HepG2 (cell line): Measurements from ENCODE around the gene SSBP4. TPM values are rescaled to one million over a fixed set of nuclear protein-coding genes. Genes with fewer than 3 reads are reported as not detected.

Experiments used
- CENPX ChIP-seq: sonication (generic); formaldehyde crosslinking; IDR thresholded peaks from 2 replicates; pipeline ENCODE4 v1.9.0; 2021; ENCODE audit warnings: mild to moderate bottlenecking, missing genetic modification reagents, moderate library complexity
- CREB1 ChIP-seq, 2 experiments: fragments of 450-650 bp in 1 of 2; IDR thresholded peaks; 2 replicates each; pipeline ENCODE4 v1.6.1; 2016 to 2017; ENCODE audit warnings: control low read depth in 1 of 2, mild to moderate bottlenecking in 1 of 2, missing compliant biosample characterization in 1 of 2, missing genetic modification characterization in 1 of 2
- DMAP1 ChIP-seq: IDR thresholded peaks from 2 replicates; pipeline ENCODE4 v1.6.1; 2016
- KLF11 ChIP-seq: IDR thresholded peaks from 2 replicates; pipeline ENCODE4 v1.6.1; 2016; ENCODE audit warnings: missing compliant biosample characterization
- LCORL ChIP-seq, 2 experiments: fragments of 450-650 bp in 1 of 2; sonication (generic) in 1 of 2; formaldehyde crosslinking in 1 of 2; IDR thresholded peaks; 2 replicates each; pipeline versions ENCODE4 v1.5.0 to v1.6.1; 2017 to 2020; ENCODE audit warnings: antibody characterized with exemption in 1 of 2, missing genetic modification reagents in 1 of 2
- MXD4 ChIP-seq: IDR thresholded peaks from 2 replicates; pipeline ENCODE4 v1.6.1; 2016; ENCODE audit warnings: mild to moderate bottlenecking, missing biosample characterization, missing genetic modification reagents
- POLR2G ChIP-seq: fragments of 200-400 bp; formaldehyde crosslinking; IDR thresholded peaks from 2 replicates; pipeline ENCODE4 v1.6.1; 2018; ENCODE audit warnings: mild to moderate bottlenecking, low read depth, low read length, moderate library complexity
- RARG ChIP-seq: sonication (generic); formaldehyde crosslinking; IDR thresholded peaks from 2 replicates; pipeline ENCODE4 v1.4.0; 2020; ENCODE audit warnings: low read depth, mild to moderate bottlenecking, missing genetic modification reagents
- SALL1 ChIP-seq: sonication (generic); formaldehyde crosslinking; IDR thresholded peaks from 2 replicates; pipeline ENCODE4 v1.8.0; 2022; ENCODE audit warnings: mild to moderate bottlenecking, missing genetic modification reagents
- SPEN ChIP-seq: sonication (generic); formaldehyde crosslinking; IDR thresholded peaks from 2 replicates; pipeline ENCODE4 v1.5.1; 2020; ENCODE audit warnings: low read depth, mild to moderate bottlenecking, missing genetic modification reagents
- STAT5B ChIP-seq: sonication (generic); formaldehyde crosslinking; IDR thresholded peaks from 2 replicates; pipeline ENCODE4 v1.4.0; 2020; ENCODE audit warnings: missing genetic modification reagents
- SYNCRIP ChIP-seq: fragments of 200-400 bp; formaldehyde crosslinking; IDR thresholded peaks from 2 replicates; pipeline ENCODE4 v1.6.1; 2018; ENCODE audit warnings: mild to moderate bottlenecking, low read depth, low read length; ENCODE audit not compliant: insufficient read depth
- ZNF232 ChIP-seq: sonication (generic); formaldehyde crosslinking; IDR thresholded peaks from 2 replicates; pipeline ENCODE4 v1.4.0; 2020; ENCODE audit warnings: missing genetic modification reagents, borderline replicate concordance
- ZNF616 ChIP-seq: sonication (generic); formaldehyde crosslinking; IDR thresholded peaks from 2 replicates; pipeline ENCODE4 v1.5.0; 2020; ENCODE audit warnings: low read depth, mild to moderate bottlenecking, missing genetic modification reagents
- ZNF709 ChIP-seq: sonication (generic); formaldehyde crosslinking; IDR thresholded peaks from 2 replicates; pipeline ENCODE4 v1.5.0; 2020; ENCODE audit warnings: mild to moderate bottlenecking, missing genetic modification reagents
- ZNF724P ChIP-seq: sonication (generic); formaldehyde crosslinking; IDR thresholded peaks from 2 replicates; pipeline ENCODE4 v1.8.0; 2022; ENCODE audit warnings: missing genetic modification reagents, borderline replicate concordance
- ZNF782 ChIP-seq: sonication (generic); formaldehyde crosslinking; IDR thresholded peaks from 2 replicates; pipeline ENCODE4 v1.4.0; 2020; ENCODE audit warnings: missing genetic modification reagents, mild to moderate bottlenecking, borderline replicate concordance
- polyA plus RNA-seq, 8 experiments: library from polyadenylated mRNA; depleted of rRNA in 3 of 8; stranded (reverse) in 7 of 8; unstranded in 1 of 8; fragments of >200 nt; fragmentation: Illumina TruSeq in 4 of 8; extraction: Trizol in 4 of 8; gene quantifications; 2 replicates each; pipeline versions ENCODE4 v1.2.1 to v1.2.3, GENCODE V29; 2011 to 2016; ENCODE audit warnings: low read depth in 4 of 8, missing spikeins in 1 of 8, mixed read lengths in 1 of 8; ENCODE audit not compliant: insufficient read depth in 1 of 8
- total RNA-seq, 5 experiments: library from RNA; depleted of rRNA; stranded (reverse); fragments of >200 nt; fragmentation: Illumina TruSeq; extraction: Trizol; gene quantifications; 2 replicates each; pipeline ENCODE4 v1.2.3, GENCODE V29; 2016; ENCODE audit warnings: low read depth in 1 of 5
- TF ChIP-seq, protein P1 (sequence below): IDR thresholded peaks from 2 replicates; pipeline ENCODE4 v1.6.1; 2018; ENCODE audit warnings: missing genetic modification reagents
- TF ChIP-seq, protein P2 (sequence below): sonication (generic); formaldehyde crosslinking; conservative IDR thresholded peaks from 2 replicates; pipeline ENCODE4 v1.8.1; 2023; ENCODE audit warnings: missing genetic modification reagents
- TF ChIP-seq, protein P3 (sequence below): sonication (generic); formaldehyde crosslinking; IDR thresholded peaks from 2 replicates; pipeline ENCODE4 v1.8.0; 2022; ENCODE audit warnings: missing genetic modification reagents, mild to moderate bottlenecking, borderline replicate concordance
- TF ChIP-seq, protein P4 (sequence below), 2 experiments: sonication (generic) in 1 of 2; formaldehyde crosslinking in 1 of 2; IDR thresholded peaks; 2 replicates each; pipeline versions ENCODE4 v1.5.1 to v1.6.1; 2011 to 2020; ENCODE audit warnings: borderline replicate concordance in 1 of 2, low read depth in 1 of 2, low read length in 1 of 2, mild to moderate bottlenecking in 1 of 2, missing genetic modification reagents in 1 of 2, moderate library complexity in 1 of 2
- TF ChIP-seq, protein P5 (sequence below): sonication (generic); formaldehyde crosslinking; IDR thresholded peaks from 2 replicates; pipeline ENCODE4 v1.8.1; 2023; ENCODE audit warnings: mild to moderate bottlenecking, missing genetic modification reagents

SSBP4 gene
- total and polyA plus RNA-seq, 2 of the 13 experiments (the other 11 are each of a cell fraction or from before 2014, with no cell fraction given) = 20.8 to 39.5 TPM

DNA sequence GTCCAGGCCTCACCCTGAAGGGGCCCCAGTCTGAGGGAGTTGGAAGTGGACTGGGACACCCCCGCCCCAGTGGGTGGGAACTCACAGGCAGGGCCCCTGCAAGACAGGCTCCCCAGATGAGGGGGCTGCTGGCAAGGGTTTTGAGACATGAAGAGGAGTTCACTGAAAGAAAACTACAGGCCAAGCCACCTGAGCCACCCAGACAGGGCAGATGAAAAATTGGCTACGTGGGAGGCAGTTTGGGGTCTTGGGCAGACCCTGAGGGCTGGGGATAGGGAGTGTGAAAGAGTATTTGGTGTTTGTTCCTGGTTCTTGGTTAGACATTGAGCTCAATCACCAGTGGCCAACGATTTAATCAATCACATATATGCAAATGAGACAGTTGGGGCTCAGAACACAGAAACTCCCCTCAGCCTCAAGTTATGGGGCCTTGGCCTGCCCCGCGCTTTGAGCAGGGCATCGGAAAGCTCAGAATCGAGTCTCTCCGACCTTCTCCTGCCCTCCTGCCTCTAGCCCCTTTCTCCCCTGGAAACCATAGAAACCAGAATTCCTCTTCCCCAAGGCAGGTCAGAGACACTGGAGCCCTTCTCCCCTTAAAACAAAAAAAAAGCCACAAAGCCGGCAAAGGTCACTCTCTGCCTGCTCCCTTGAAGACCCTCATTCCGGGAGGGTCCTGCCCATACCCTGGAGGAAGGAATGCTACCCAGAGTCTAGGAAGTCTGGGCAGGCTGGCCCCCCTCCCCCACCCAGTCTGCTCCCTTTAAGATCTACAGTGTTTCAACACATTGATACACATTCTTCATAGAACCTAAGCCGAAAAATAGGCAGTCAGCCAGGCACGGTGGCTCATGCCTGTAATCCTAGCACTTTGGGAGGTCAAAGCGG is 20.1 kb downstream of the SSBP4 start (continued):
- TF ChIP-seq, protein P1, sequence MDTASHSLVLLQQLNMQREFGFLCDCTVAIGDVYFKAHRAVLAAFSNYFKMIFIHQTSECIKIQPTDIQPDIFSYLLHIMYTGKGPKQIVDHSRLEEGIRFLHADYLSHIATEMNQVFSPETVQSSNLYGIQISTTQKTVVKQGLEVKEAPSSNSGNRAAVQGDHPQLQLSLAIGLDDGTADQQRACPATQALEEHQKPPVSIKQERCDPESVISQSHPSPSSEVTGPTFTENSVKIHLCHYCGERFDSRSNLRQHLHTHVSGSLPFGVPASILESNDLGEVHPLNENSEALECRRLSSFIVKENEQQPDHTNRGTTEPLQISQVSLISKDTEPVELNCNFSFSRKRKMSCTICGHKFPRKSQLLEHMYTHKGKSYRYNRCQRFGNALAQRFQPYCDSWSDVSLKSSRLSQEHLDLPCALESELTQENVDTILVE (CRISPR knock-in tag) = no peak
- no peak for TF ChIP-seq KLF11 (CRISPR knock-in tag)
- TF ChIP-seq ZNF724P (CRISPR knock-in tag) = no peak
- 0 out of 2 replicates have a peak, but pooled peaks have one; percentile 4 for TF ChIP-seq MXD4 (CRISPR knock-in tag)
- no peak for TF ChIP-seq ZNF616 (CRISPR knock-in tag)
- no peak for TF ChIP-seq RARG
- no peak for TF ChIP-seq ZNF709
- TF ChIP-seq ZNF782 (CRISPR knock-in tag) = no peak
- no peak for TF ChIP-seq SPEN
- TF ChIP-seq DMAP1 (CRISPR knock-in tag) = no peak
- TF ChIP-seq, protein P2, sequence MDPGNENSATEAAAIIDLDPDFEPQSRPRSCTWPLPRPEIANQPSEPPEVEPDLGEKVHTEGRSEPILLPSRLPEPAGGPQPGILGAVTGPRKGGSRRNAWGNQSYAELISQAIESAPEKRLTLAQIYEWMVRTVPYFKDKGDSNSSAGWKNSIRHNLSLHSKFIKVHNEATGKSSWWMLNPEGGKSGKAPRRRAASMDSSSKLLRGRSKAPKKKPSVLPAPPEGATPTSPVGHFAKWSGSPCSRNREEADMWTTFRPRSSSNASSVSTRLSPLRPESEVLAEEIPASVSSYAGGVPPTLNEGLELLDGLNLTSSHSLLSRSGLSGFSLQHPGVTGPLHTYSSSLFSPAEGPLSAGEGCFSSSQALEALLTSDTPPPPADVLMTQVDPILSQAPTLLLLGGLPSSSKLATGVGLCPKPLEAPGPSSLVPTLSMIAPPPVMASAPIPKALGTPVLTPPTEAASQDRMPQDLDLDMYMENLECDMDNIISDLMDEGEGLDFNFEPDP (CRISPR knock-in tag) = no peak
- TF ChIP-seq, protein P3, sequence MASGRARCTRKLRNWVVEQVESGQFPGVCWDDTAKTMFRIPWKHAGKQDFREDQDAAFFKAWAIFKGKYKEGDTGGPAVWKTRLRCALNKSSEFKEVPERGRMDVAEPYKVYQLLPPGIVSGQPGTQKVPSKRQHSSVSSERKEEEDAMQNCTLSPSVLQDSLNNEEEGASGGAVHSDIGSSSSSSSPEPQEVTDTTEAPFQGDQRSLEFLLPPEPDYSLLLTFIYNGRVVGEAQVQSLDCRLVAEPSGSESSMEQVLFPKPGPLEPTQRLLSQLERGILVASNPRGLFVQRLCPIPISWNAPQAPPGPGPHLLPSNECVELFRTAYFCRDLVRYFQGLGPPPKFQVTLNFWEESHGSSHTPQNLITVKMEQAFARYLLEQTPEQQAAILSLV (CRISPR knock-in tag) = no peak
- no peak for TF ChIP-seq LCORL (IDR thresholded peaks at IDR 0.05)
- 0 out of 2 replicates have a peak, but pooled peaks have one; percentile 41 for TF ChIP-seq LCORL (CRISPR knock-in tag; IDR thresholded peaks at IDR 0.05)
- no peak for TF ChIP-seq CREB1 (IDR thresholded peaks at IDR 0.05)
- no peak for TF ChIP-seq CREB1 (CRISPR knock-in tag; IDR thresholded peaks at IDR 0.05)
- TF ChIP-seq POLR2G = no peak; the same call in 1 of the 2 replicates
- TF ChIP-seq SALL1 (CRISPR knock-in tag) = no peak; the same call in 1 of the 2 replicates
- TF ChIP-seq SYNCRIP = no peak
- TF ChIP-seq, protein P4, sequence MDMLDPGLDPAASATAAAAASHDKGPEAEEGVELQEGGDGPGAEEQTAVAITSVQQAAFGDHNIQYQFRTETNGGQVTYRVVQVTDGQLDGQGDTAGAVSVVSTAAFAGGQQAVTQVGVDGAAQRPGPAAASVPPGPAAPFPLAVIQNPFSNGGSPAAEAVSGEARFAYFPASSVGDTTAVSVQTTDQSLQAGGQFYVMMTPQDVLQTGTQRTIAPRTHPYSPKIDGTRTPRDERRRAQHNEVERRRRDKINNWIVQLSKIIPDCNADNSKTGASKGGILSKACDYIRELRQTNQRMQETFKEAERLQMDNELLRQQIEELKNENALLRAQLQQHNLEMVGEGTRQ (IDR thresholded peaks at IDR 0.05; ENCODE audit: low read depth, low read length) = no peak
- TF ChIP-seq, protein P4 (CRISPR knock-in tag; IDR thresholded peaks at IDR 0.05; ENCODE audit: borderline replicate concordance) = no peak
- TF ChIP-seq ZNF232 (CRISPR knock-in tag) = no peak
- TF ChIP-seq, protein P5, sequence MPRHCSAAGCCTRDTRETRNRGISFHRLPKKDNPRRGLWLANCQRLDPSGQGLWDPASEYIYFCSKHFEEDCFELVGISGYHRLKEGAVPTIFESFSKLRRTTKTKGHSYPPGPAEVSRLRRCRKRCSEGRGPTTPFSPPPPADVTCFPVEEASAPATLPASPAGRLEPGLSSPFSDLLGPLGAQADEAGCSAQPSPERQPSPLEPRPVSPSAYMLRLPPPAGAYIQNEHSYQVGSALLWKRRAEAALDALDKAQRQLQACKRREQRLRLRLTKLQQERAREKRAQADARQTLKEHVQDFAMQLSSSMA (CRISPR knock-in tag) = no peak
- TF ChIP-seq CENPX = no peak
- no peak for TF ChIP-seq STAT5B (CRISPR knock-in tag)
